NB4 (cell line): ENCODE measurements around the gene ORC4.

Source experiments
- POLR2A ChIP-seq: IDR thresholded peaks from 2 replicates; pipeline ENCODE4 v1.6.1; 2011; ENCODE audit warnings: mild to moderate bottlenecking; ENCODE audit not compliant: insufficient read length; ENCODE audit errors: extremely low read depth
- TF ChIP-seq, protein P1 (sequence below): IDR thresholded peaks from one replicate; pipeline ENCODE4 v1.5.1; 2012; ENCODE audit warnings: low read depth, low read length
- TF ChIP-seq, protein P2 (sequence below): IDR thresholded peaks from 2 replicates; pipeline ENCODE4 v1.6.1; 2011; ENCODE audit warnings: low read depth, low read length

DNA sequence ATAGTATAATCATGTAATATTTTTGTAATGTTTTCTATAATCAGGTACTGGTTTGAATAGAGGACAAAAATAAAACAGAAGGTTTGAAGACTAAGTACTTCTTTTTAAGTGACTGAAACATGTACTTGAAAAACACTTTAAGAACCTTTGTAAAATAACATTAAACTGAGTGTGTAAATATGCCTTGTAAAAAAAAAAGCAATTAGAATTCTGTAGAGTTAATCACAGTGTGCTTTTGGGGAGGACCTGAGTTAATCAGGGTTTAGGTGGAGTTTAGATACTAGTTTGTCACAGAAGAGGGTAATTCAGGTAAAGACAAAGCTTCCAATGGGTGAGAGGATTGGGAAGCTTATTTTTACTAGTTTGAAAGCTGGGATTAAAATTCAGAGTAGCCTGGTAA lies 10.6 kb upstream of the ORC4 start:
- TF ChIP-seq POLR2A, result no peak
- TF ChIP-seq, protein P1, sequence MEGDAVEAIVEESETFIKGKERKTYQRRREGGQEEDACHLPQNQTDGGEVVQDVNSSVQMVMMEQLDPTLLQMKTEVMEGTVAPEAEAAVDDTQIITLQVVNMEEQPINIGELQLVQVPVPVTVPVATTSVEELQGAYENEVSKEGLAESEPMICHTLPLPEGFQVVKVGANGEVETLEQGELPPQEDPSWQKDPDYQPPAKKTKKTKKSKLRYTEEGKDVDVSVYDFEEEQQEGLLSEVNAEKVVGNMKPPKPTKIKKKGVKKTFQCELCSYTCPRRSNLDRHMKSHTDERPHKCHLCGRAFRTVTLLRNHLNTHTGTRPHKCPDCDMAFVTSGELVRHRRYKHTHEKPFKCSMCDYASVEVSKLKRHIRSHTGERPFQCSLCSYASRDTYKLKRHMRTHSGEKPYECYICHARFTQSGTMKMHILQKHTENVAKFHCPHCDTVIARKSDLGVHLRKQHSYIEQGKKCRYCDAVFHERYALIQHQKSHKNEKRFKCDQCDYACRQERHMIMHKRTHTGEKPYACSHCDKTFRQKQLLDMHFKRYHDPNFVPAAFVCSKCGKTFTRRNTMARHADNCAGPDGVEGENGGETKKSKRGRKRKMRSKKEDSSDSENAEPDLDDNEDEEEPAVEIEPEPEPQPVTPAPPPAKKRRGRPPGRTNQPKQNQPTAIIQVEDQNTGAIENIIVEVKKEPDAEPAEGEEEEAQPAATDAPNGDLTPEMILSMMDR, result no peak
- TF ChIP-seq, protein P2, sequence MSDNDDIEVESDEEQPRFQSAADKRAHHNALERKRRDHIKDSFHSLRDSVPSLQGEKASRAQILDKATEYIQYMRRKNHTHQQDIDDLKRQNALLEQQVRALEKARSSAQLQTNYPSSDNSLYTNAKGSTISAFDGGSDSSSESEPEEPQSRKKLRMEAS, result no peak
